GM18873 (cell line): ENCODE data around the gene CAMSAP3.
"Not testable (repeated sequence)": the region's sequence is repeated elsewhere in the genome, so short reads cannot be mapped to it uniquely, and the experiment has no call there.

Source experiments
- ATAC-seq: cut with Tn5 transposase; IDR thresholded peaks from one replicate; pipeline ENCODE4 v1.9.1; 2021; ENCODE audit warnings: mild to moderate bottlenecking, moderate library complexity, moderate number of reproducible peaks; ENCODE audit not compliant: unreplicated experiment, low FRiP score

Gene CAMSAP3

DNA sequence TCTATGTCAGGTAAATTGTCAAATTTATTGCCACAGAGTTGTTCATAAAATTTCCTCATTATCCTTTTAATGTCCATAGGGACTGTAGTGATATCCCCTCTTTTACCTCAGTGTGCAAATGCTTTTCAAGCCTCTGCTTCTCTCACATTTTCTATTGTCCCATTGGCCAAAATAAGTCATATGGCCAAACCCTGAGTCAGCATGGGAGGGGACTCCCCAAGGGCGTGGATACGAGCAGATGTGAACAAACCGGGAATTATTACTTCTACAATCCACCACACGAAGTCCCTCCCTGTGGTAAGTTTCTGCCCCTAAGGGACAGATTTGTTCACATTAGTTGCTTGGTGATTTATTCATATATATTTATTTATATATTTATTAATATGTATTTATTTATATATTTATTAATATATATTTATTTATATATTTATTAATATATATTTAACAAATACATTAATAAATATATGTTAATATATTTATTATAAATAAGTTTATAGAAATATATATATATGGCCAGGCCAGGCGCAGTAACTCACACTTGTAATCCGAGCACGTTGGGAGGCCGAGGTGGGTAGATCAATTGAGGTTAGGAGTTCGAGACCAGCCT is 20.1 kb upstream of the CAMSAP3 start:
- no peak for ATAC-seq

GRCh38 chr19:7577422-7577821 is 18.2 kb upstream of the CAMSAP3 start:
- not testable (repeated sequence) for ATAC-seq

GRCh38 chr19:7578127-7578526 is 17.5 kb upstream of the CAMSAP3 start:
- ATAC-seq, result no peak

- ATAC-seq, result no peak
Observed at GRCh38 chr19:7579182-7579581, 16.5 kb upstream of the CAMSAP3 start.

DNA sequence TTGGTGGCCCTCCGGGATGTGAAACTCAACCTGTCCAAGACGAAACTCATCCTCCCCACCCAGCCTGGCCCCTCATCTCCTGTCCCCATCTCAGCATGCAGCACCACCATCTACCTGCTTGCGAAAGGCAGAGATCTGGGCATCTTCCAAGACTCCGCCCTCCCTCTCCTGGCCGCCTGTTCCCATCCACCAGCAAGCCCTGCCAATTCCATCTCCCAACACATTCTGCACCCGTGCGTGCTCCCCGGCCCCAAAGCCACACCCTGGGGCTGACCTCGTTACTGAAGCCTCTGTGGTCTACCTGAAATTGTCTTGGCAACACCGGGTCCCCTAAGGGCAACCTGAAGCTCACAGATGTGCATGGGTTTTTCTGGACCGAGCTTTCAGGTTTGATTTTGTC is 13.2 kb upstream of the CAMSAP3 start:
- no peak for ATAC-seq

DNA sequence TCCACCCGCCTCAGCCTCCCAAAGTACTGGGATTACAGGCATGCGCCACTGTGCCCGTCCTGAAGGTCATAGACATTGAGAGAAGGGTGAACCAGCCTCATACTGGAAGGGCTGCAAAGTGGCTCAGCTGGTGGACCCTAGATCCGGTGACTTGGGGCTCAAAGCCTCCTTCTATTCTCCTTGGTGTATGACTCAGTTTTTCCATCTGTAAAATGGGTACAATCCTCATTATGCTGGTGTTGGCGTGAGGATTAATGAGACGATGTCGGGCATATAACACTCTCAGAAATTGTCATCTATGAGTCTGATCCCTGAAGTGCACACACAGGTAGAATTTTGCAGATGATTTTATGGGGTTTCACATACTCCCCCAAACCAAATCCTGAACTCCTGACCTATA is 5.8 kb upstream of the CAMSAP3 start:
- no peak for ATAC-seq

DNA sequence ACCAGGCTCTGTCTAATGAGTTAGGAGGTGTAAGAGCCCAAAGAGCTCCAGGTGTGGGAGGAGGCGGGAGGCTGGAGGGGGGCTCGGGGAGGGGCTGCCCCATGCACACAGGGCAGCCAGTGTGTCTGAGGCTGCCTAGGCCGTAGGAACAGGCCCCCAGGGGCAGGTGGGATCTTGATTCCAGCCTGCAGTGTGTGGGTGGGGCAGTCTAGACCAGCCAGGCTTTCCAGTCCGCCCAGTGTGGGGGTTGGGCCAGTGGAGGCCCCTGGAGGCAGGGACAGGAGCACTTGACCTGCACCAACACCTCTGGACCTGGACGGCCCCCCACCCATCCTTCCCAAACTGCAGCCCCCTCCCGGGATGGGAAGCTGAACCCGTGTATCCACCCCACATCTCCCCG is 5.4 kb upstream of the CAMSAP3 start:
- ATAC-seq, result no peak

DNA sequence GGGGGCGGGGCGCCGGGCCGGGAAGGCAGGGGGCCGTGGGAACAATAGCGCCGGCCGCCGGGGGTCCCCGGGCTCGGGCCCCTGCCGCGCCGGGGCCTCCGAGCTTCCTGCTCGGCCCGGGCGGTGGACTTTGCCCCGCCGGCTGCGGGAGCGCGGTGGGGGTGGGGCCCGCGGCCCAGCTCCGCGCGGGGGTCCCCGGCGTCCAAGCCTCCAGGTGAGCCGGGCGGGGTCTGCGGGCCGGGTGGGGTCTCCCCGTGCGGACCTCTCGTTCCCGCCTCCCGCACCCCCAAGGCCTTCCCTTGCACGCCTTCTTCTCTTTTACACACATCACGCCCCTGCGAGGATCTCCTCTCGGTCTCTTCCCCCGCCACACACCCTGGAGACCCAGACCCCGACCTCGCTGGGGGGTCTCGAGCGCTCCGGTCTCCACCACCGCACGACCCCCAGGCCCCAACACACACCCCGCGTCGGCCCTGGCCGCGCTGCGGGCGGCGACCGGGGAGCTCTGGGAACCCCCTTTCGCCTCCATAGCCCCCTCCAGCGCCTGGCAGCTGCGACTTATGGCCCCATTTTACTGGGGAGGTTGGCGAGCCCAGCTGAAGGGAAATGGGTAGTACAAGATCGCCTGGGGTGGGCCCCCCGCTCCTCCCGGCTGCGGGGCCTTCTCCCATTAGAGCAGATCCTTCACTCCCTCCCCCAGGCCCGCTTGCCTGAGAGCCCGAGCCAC is 711 bp downstream of the CAMSAP3 start:
- ATAC-seq, result no peak

DNA sequence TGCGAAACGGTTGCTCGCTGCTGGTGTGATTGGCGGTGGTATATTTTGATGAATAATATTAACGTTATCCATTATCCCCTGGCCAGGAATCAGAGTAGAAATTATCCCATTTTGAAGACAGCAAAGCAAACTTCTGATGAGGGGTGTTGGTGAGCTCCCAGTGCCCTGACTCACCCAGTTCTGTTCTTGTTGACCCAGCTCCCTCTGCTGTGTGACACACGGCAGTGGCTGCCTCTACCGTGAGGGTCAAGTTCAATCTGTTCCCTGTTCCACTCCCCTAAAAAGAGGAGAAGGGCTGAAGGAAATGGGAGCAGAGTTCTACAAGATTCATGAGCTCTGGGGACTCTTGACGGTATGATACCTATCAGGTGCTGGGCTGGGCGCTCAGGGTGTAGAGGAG is 2.0 kb downstream of the CAMSAP3 start:
- ATAC-seq, result no peak

GRCh38 chr19:7598180-7598579 is 2.5 kb downstream of the CAMSAP3 start:
- ATAC-seq, result no peak

DNA sequence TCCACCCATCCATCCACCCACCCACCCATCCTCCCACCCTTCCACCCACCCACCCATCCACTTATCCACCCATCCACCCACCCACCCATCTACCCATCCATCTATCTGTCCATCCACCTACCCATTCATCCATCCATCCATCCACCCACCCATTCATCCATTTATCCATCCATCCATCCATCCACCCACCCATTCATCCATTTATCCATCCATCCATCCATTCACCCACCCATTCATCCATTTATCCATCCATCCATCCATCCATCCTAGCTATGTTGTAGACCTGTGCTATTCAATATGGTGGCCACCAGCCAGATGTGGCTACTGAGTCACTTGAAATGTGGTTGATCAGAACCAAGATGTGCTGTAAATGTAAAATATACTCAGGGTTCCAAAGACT is 5.1 kb downstream of the CAMSAP3 start:
- ATAC-seq, result no peak

- ATAC-seq, result no peak
Observed at GRCh38 chr19:7602240-7602934, 6.7 kb downstream of the CAMSAP3 start.

GRCh38 chr19:7602935-7603497 is 7.4 kb downstream of the CAMSAP3 start:
- ATAC-seq, result no peak

- no peak for ATAC-seq
Observed at GRCh38 chr19:7603919-7604318, 8.3 kb downstream of the CAMSAP3 start.

- ATAC-seq, result no peak
Observed at GRCh38 chr19:7605490-7606222, 10.0 kb downstream of the CAMSAP3 start.

DNA sequence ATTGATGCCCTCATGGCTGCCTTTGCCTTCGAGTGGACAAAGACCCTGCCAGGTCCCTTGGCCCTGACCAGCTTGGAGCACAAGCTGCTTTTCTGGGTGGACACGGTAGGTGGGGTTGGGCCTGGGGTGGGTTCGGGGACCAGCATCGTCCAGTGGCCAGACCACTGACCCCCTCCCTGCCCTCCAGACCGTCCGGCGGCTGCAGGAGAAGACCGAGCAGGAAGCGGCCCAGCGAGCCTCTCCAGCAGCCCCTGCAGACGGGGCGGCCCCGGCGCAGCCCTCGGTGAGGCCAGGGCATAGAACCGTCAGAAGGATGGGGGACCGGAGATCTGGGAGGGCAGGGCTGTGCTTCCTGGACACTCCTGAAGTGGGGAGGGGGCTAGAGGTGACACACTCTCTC is 10.6 kb downstream of the CAMSAP3 start:
- no peak for ATAC-seq

DNA sequence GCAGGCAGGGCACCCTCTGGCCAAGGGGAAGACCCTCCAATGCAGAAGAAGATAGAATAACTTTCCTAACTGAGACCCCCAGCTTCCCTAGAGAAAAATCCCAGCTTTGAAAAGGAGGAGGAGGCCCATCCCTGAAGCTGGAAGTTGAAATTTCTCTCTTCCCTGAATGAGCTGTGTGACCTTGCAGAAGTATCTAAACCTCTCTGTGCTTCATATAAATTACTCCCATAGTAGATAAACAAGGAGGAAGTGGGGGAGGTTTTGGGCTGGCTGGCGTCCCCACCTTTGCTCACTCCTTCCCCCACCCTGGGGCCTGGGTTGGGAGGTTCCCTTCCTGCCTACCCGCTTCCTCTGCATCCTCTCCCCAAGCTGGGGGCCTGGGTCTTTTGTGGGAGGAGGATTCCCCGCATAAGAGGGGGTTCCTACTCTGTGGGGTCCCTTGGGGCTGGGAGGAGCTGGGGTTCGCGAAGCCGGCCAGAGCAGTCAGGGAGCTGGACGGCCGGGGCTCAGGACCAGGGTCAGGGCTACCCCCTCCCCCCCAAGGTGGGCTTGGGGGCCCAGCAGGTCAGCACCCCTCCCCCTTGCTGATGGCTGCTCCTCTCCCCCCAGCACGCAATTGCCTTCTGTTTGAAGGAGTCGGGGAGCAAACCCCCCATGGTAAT is 11.7 kb downstream of the CAMSAP3 start:
- no peak for ATAC-seq

- ATAC-seq, result no peak
Observed at GRCh38 chr19:7607874-7608560, 12.4 kb downstream of the CAMSAP3 start.

GRCh38 chr19:7610491-7611240 is 15.0 kb downstream of the CAMSAP3 start:
- no peak for ATAC-seq
